Measurements from ENCODE around the gene NR1D2. TPM values are rescaled to one million over a fixed set of nuclear protein-coding genes. Genes with fewer than 3 reads are reported as not detected.
"Not testable (repeated sequence)": the region's sequence is repeated elsewhere in the genome, so short reads cannot be mapped to it uniquely, and the experiment has no call there.

NR1D2 gene
- polyA plus RNA-seq, 3 donors = 42.5 to 50.0 (median 43.0) TPM

DNA sequence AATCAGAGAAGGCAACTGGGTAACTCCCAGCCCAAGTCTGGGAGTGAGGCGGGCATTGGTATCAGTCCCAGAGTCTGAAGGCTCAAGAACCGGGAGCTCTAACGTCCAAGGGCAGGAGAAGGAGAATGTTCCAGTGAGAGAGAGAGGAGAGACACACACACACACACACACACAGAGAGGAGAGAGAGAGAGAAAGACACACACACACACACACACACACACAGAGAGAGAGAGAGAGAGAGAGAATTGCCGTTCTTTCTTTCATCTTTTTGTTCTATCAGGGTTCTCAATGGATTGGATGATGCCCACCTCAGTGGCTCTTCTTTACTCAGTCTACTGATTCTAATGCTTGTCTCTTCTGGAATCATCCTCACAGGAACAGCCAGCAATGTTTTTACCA is 57.0 kb downstream of the NR1D2 start:
- DNase-seq (ENCODE audit: low read depth in 3 of 3, low spot score in 2 of 3) = no peak

DNA sequence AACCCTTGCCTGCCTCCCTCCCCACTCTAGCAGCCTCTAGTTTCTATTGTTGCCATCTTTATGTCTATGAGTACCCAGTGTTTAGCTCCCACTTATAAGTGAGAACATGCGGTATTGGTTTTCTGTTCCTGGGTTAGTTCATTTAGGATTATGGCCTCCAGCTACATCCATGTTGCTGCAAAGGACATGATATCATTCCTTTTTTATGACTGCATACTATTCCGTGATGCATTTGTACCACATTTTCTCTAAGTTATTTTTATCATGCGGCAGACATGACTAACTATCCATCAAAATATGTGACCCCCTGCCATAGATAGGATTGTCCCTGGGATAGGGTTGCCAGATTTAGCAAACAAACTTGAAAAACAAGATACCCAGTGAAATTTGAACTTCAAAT is 58.4 kb downstream of the NR1D2 start:
- no peak for DNase-seq (ENCODE audit: low read depth in 3 of 3, low spot score in 2 of 3)

DNA sequence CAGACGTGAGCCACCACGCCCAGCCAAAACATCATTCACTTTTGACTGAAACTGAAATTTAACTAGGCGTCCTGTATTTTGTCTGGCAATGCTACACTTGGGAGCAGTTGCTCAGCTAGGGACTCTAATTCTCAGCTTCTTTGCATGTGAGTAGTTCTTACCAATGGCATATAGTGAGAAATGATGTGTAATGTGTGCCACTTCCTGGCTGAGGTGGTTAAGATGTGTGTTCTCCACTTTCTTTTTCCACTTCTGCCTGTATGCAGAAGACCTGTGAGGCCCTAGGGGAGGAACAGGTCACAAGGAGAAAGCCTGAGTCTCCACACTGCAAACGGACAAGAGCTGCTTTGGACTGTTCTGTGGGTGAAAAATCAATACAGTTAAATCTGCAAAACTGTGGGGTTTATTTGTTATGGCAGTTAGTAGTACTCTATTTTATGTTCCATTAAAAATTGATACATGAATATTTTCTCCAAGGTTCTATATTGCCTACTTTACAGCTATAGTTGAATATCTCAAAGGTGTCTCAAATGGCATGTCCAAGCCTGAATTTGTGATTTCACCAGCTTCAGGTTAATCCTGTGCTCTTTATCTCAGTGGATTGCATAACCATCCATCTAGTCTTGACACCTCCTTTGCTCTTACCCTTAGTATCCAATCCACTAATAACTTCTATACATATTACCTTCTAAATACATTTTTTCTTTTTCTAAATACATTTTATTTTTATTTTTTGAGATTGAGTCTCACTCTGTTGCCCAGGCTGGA is 59.3 kb downstream of the NR1D2 start:
- DNase-seq (ENCODE audit: low read depth in 3 of 3, low spot score in 2 of 3) = no peak

DNA sequence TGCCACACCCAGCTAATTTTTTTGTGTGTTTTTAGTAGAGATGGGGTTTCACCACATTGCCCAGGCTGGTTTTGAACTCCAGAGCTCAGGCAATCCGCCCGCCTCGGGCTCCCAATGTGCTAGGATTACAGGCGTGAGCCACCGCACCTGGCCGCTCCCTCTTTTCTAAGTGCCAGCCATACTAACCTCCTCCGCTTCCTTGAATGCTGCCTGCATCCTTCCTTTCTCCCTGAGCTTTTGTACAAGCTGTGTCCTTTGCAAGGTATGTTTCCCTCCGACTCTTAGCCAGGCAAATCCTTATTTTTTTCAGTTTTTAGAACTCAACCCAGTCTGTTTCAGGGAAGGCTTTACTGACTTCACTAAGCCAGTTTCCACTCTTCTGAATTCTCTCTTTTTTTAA is 60.6 kb downstream of the NR1D2 start:
- no peak for DNase-seq (ENCODE audit: low read depth in 3 of 3, low spot score in 2 of 3)

DNA sequence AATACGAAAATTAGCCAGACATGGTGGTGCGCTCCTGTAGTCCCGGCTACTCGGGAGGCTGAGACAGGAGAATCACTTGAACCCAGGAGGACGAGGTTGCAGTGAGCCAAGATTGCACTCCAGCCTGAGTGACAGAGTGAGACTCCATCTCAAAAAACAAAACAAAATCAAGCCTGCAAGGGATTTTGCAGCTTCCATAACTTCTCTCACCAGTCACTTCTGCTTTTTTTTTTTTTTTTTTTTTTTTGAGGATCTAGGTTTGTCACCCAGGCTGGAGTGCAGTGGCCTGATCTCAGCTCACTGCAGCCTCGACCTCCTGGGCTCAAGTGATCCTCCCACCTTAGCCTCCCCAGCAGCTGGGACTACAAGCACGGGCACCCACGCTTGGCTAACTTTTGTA is 65.7 kb downstream of the NR1D2 start:
- DNase-seq (ENCODE audit: low read depth in 3 of 3, low spot score in 2 of 3) = not testable (repeated sequence)

DNA sequence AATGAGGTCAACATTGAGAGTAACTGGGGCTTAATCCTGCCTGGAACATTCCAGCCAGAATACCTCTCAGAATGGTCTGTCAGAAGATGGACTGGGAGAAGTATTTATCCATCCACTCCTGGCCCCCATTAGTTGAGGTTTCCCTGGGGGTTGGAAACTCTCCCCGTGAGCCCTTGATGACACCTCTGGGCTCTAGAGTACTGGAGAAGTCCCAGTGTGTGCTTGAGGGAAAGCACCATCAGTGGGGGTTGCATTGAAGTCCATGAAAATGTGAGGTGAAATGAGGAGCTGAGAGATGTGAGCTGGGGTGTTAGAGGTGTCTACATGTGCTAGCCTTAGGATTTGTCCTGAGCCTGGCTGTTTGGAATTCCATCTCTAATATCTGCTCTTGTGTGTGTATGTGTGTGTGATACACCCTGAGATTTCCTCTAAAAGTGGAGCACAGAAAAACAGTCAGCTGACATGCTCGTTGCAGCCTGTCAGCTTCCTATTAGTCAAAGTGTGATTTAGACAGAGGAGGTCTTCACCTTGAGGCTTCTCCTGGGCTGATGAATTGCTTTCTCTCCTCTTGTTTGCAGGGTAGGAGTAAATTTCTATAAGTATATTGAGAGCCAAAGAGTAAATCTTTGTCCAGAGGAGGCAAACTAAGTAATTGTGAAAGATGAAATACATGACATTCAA is 67.6 kb downstream of the NR1D2 start:
- no peak for DNase-seq (ENCODE audit: low read depth in 3 of 3, low spot score in 2 of 3)

DNA sequence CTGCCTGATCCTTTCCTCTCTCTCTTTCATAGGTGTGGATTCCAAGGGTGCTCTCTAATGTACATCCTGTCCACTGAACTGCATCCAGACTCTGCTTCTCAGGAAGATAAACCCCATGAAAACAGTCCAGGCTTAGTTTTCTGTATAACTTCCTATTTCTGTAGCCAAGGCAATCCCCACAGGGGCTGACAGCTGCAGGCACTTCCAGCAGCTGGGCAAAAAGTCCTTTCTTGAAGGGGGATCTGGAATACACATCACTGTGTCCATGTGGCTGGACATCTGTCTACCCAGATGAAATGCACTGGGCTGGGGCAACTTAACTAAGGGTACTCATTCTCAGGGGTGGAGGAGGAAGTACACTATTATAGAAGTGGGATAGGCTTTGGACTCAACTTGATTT is 72.2 kb downstream of the NR1D2 start:
- no peak for DNase-seq (ENCODE audit: low read depth in 3 of 3, low spot score in 2 of 3)

DNA sequence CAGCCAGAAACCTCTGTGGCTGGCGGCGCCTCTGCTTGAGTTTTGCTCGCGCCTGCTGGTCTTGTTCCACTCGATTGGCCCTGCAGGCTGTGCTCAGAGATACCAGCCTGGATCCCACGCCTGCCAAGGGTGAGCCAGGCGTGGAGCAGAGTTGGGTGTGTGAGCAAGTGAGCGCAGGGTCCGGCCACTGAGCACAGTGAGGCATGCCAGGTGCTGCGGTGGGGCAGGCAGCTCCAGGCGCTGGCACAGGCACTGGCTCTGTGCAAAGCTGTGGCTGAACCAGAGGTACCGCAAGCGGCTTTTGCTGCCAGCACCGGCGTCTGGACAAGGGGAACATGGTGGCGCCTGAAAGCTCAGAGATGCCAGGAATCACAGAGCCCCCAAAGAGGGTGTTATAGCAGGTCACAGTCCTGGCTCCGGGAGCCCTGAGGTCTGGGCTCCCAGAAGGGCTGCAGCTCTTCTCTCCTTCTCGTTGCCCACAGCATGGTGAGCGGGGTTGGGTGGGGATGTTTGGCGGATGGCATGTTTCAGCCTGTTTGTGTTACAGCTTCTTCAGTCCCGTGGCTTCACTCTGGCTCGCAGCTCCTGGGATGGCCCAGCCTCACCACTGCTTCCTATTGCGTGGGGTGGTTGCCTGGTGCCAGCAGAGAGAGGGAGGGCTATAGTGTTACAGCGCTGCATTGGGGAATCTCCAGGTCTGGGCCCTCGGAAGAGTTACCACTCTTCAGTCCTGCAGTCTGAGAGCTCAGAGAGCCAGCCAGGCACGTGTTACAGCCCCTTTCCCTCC is 73.9 kb downstream of the NR1D2 start:
- no peak for DNase-seq (ENCODE audit: low read depth in 3 of 3, low spot score in 2 of 3)

DNA sequence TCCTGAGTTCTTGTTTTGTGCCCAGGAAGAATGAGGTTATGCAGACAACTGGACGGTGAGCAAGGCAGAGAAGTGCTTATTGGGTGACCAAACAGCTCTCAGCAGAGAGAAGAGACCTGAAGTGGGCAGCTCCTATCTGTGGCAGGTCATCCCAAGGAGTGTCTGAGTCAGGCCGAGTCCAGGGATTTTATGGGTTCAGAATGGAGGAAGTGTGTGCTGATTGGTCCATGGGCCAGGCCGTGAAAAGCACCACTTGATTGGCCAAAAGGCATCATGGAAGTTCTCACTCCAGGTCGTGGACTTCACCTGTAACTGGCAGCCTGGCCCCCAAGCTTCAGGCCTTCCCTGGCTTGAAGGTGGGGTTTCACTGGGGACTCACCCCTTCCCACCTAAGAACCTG is 74.5 kb downstream of the NR1D2 start:
- no peak for DNase-seq (ENCODE audit: low read depth in 3 of 3, low spot score in 2 of 3)

DNA sequence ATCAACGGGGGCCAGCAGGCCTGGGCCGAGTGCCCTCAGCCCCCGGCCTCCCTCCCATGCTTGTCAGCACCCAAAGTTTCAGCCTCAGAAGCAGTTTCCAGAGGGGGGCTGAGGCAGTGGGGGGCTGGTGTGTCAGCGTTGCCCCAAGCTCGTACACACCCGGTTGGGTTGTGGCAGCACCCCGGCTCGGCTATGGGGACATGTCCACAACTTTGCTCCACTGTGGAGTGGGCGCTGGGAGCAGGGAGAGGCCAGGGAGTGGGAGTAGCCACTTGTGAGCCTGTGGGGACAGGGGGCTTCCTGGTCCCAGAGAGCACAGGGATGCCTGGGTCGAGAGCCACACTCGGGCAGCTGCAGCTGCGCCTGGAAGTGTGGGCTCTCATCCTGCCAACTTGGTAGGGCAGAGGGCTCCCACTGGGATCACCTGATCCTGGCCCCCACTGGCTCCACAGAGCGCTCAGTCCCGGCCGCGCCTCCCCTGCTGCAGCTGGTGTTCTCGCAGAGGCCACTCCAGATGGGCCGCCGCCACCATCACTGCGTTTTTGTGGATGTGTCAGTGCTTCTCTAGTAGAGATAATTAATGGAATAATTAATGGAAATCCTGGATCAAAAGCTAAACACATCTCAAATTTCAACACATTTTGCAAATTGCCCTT is 75.1 kb downstream of the NR1D2 start:
- DNase-seq (ENCODE audit: low read depth in 3 of 3, low spot score in 2 of 3) = no peak

DNA sequence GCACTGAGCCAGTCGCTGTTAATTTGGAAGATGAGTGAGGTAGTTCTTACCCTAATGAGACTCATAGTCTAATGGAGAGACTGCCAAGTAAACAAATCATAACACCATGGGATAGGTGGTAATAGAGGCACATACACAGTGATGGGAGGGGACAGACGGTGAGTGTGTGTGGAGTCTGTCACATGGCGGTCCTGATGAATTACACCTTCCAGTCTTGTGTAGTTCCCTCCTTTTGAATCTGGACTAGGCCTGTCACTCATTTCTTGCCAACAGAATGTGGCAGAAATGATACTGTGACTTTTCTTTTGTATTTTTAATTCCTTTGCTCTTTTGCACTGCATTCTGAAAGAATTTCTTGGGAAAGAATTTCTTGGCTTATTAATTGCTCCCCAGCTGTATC is 78.1 kb downstream of the NR1D2 start:
- no peak for DNase-seq (ENCODE audit: low read depth in 3 of 3, low spot score in 2 of 3)

DNA sequence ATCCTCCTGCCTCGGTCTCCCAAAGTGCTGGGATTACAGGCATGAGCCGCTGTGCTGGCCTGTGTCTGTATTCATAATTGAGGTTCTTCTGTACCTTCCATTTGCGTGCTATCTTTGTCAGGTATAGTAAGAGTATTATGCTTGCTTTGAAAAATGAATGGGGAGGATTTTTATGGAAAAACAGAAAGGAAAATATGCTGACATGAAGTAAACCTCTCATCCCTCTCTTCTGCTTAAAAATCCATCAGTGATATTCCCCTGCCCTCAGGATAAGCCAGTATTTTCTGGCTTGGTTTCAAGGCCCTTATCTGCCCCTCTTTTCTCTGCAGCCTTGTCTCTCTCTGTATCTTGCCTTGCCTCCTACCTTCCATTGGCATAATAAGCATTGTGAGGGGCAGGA is 80.7 kb downstream of the NR1D2 start:
- no peak for DNase-seq (ENCODE audit: low read depth in 3 of 3, low spot score in 2 of 3)

DNA sequence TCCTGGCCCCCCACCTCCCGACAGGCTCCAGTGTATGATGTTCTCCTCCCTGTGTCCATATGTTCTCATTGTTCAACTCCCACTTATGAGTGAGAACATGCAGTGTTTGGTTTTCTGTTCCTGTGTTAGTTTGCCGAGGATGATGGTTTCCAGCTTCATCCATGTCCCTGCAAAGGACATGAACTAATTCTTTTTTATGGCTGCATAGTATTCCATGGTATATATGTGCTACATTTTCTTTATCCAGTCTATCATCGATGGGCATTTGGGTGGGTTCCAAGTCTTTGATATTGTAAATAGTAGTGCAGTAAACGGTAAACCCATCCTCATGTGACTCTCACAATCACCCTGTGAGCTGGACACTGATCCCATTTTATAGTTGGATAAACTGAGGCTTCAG is 81.6 kb downstream of the NR1D2 start:
- DNase-seq (ENCODE audit: low read depth in 3 of 3, low spot score in 2 of 3) = not testable (repeated sequence)

DNA sequence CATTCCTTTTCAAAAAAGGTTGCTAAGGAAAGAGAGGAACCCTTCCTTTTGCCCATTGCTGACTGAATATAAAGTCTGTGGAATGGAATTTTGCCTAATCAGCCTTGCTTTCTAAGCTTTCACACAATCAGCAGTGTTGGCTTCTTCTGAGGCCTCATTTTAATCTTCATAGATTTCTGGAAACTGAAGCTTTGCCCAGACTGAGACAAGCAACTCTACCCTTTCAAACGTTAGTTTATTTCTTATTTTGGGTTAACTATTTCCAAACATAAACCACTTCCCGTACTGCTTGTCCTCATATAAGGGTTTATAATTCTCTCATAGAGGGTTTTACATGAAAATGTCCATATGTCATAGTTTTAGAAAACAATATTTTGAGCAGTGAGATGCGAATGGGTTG is 82.9 kb downstream of the NR1D2 start:
- DNase-seq (ENCODE audit: low read depth in 3 of 3, low spot score in 2 of 3) = no peak

Other genes with a start within 250 kb of the NR1D2 start
- gene UBE2E1, start 139.3 kb upstream of the NR1D2 start, polyA plus RNA-seq (ENCODE audit: insufficient read length in 3 of 3) = 100 to 1,000 TPM; 156 to 163 (median 160) TPM
- gene NKIRAS1, start 28.3 kb upstream of the NR1D2 start, polyA plus RNA-seq (ENCODE audit: insufficient read length in 3 of 3) = 10 to 100 TPM; 18.6 to 19.6 (median 18.7) TPM
- 1,000 to 10,000 TPM; 2,038 to 2,171 (median 2,160) TPM for gene RPL15, start 28.2 kb upstream of the NR1D2 start, polyA plus RNA-seq (ENCODE audit: insufficient read length in 3 of 3)